Measurements from ENCODE around the gene C1QTNF8.

Gene C1QTNF8

DNA sequence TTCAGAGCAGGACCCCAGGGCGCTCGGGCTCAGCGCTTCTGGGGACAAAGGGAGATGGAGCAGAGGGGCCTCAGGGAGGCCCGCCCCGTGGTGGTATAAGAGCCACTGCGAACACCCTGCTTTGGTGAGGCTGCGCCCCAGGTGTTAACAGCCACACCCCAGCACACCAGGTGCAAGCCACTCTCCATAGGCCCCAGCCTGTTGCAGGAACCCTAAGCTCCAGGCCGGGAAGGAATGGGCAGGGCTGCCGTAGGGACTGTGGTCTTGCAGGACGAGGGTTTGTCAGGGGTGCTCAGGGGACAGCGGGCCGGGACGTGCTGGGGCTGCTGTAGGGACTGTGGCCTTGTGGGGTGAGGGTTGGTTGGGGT, 40.5 kb downstream of the C1QTNF8 start:
- DNase-seq, result no peak

DNA sequence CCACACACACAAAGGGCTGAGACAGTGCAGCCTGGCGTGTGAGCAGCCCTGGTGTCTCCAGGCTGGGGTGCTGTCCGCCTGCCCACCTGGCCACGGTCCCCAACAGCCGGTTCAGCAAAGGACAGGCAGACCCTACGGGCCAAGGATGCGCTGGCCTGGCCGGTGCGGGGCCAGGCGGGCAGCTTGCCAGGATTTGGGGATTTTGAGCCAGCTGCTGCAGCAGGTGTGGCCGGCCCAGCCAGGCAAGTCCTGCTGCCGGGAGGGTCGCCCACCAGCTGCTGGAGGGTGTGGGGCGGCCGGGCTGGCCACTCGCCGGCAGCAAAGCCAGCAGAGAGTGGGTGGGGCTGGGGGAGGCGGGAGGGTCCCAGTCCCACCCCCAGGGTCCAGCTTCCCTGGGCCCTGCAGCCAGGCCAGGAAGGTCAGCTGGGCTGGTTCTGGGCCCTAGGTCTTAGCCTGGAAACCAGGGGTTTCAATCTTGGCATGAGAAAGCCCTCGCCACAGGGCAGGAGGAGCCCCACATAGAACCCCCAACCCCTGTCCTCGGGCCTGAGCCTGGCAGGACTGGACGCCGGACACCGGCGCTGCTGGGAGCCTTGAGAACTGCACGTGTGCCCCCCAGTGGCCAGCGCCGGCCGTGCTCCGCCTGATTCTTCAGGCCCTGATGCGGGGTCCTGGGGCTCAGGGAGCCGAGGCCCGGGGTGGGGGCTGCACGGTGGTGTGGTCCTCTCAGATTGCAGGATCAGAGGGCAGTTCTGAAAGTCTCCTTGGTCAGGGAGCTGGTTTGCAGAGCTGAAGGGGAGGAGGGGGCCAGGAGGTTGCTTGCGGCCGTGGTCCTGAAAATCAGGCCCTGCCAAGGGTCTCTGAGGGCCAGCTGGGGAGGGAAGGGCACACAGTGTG, 41.1 kb downstream of the C1QTNF8 start:
- peak; percentile 24 for DNase-seq

DNA sequence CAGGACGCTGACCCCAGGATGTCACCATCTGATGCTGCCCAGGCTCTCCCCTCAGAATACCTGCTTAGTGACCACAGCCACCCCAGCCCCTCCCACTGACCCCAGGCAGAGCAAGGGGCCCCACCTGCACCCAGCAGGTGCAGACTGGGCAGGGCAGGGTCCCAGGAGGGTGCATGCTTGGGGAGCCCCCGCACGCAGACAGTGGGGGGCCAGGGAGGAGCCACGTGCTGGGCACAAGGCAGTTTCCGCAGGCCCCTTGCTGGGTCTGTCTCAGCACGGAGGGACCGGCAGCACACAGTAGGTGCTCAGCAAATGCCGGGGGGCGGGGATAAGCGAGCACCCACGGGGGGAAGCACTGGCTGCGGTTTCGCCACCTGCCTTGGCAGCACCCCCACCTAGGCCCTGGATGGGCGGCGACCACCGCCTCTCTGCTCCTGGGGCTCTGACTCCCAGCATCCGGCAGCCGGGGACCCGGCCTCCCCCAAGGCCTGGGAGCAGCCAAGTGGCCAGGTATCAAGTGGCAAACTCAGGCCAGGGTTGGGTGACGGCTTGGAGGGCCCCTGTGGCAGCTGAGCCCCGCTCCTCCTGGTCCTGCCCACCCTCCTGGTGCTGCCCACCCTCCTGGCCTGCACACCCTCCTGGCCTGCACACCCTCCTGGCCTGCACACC, 42.2 kb downstream of the C1QTNF8 start:
- DNase-seq, result no peak

DNA sequence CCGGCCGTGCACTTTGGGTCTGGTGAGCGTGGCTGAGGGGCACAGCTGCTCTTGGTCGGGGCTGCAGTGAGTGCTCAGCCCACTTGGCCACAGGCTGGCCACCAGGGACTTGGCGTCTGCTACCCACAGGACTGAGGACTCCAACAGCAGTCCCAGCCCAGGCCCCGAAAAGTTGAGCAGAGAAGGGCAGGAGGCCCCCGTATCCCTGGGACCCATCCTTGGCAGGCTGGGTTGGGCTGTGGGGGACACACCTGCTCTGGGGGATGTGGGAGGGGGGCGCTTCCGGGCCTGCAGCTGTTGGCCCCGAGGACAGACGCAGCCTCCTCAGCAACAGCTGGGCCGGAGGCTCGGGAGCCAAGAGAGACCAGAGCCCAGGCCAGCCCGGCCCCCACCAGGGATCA, 42.9 kb downstream of the C1QTNF8 start:
- no peak for DNase-seq

DNA sequence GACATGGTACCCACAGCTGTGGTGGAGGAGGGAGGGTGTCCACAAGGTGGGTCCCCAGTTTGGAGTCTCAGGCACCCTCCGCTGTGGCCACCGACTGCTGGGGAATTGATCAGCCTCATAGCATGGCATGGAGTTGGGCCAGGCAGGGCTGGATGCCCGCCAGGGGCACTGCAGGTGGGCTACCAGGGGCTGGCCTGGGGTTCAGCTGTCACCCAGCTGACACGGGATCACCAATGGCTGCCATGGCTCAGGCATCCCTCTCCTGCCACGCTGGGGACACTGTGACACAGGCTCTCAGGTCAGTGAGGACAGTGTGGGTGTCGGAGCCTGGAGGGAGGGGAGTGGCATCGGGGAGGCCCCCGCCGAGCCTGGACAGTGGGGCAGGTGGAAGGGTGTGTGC, 43.3 kb downstream of the C1QTNF8 start:
- DNase-seq, result no peak

DNA sequence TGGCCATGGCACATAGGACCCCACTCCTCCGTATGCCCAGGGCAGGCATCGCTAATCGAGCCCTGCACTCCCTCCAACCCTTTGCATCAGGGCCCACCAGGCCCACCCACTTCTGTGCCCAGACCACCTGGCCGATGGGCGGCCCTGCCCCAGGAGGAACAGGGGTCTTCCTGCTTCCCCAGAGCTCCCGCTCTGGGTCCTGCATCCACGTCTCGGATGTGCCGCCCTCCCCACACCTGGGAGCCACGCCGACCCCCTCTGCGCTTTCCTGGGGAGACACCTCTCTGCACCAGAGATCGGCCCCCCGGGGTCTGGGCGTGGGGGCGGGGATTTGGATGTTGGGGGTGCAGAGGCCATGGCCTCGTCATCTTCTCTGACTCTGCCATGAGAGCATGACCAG, 44.6 kb downstream of the C1QTNF8 start:
- no peak for DNase-seq

DNA sequence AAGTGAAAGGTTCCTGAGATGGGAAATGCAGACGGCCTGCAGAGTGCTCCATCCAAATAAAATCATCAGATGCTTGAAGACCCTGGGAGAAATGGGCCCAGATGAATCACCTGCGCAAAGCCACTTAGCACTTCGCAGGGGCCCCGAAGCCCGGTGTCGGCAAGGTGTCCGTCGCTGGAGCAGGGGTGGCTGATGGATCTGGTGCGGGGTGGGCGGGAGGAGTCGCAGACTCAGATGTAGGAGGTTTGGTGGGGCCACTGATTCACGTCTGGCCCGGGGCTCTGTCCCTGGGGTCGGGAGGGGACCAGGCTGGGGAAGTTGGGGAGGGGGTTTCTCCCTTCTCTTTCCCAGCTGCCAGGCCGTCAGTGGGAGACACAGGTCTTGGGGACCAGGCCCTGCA, 45.1 kb downstream of the C1QTNF8 start:
- DNase-seq, result no peak

DNA sequence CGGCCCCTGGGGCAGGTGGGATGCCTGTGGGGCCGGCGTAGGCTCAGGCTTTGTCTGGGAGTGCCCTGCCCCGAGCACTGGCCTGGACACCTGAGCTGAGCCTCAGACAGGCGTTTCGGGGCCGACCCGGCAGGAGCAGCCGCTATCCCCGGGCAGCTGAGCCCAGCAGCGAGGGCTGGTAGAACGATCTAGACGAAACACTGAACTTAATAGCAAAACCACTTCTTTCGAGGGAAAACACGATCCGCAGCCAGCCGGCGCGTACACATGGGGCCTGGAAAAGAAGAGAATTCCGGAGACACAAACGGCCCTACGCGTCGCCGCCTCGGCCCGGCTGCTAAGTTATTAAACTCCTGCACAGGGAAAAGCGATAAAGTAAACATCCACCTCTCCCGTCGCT, 45.5 kb downstream of the C1QTNF8 start:
- no peak for DNase-seq

DNA sequence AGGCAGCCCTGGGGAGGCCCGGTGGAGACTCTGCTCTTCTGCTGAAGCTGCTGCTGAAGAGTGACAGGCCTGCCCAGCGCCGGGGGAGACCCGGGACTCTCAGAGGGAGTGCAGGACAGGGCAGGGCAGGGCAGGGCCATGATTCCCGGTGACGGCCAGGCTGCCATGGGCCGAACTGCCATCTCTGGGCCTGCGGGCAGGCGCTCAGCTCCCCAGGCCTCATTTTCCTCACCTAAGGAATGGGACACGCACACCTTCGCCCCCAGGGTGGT, 46.1 kb downstream of the C1QTNF8 start:
- DNase-seq, result no peak

DNA sequence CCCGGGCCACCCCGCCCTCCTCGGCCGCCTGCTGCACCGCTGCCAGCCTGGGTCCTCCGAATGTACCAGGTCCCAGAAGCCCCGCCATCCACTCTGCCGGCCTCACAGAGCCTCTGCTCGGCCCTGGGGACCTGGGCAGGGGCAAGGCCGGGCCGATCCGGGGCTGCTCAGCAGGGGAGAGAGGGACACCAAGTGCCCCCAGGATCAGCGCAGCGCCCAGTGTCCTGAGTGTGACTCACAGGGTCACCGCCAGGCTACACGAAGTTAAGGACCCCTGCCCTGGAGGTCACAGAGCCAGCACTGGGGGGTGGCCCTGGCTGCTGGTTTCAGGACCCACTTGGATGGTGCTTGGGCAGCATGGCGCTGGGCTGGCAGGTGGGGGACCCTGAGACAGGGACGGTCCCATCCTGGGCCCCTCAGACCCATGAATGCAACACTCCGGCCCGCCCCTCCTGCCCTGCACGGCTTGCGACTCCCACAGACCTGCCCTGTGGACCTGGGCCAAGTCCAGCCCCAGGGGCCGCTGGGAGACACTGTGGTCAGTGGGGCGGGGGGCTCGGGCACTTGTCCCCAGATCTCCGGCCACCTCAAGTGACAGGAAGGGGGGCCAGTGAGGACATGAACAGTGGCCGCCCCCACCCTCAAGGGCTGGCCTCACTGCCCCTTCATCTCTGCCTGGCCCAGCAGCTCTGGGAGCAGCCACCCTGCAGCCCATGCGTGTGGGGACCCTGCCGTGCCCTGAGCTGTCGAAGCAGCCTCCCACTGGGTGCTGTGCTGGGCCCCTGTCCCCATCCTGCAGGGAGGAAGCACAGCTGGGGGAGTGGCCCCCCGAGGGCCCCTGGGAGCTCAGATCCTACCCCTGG, 46.7 kb downstream of the C1QTNF8 start:
- no peak for DNase-seq

DNA sequence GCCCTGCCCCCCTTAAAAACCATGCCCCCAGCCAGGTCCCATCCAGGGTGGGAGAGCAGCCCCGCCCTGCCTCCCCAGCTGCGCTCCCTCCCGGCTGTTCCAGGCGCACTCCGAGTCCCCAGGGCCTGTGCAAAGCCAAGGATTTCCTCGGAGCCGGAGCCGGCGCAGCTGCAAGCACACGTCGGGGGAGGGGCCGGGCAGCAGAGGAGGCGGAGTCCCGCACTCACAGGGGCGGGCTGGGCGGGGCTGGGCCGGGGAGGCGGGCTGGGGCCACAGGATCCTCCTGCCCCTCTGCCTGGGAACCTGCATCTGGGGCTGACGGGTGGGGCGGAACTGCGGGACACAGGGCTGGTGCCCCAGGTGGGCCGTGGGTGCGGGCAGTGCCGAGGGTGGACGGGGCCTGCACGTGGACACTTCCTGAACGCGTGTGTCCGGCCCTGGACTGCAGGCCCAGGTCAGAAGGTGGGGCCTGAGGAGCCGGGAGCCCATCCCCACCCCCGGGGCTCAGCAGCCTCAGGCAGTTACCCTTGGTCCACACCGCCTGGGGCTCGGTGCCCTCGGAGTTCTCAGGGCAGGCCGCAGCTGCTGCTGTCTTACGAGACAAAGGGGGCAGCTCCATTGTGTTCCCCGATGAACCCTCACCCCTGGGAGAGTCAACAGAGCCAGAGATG, 47.5 kb downstream of the C1QTNF8 start:
- DNase-seq, result peak; percentile 22

DNA sequence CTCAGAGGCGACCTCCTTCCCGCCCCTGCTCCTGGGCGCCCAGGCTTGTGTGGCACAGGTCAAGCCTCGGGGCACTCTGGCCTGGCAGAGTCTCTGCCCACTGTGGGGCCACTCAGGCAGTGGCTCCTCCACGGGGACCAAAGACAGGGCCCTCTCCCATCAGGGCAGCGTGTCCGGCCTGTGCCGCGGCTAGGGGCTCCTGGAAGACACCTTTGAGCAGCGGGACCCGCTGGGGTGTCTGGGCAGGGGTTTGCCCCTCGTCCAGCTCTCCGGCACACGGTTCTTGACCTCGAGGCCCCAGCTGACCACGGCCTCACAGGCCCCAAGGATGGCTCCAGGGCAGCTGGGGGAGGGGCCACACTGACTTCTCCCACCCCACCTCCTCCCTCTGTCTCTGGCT, 48.2 kb downstream of the C1QTNF8 start:
- DNase-seq, result no peak

DNA sequence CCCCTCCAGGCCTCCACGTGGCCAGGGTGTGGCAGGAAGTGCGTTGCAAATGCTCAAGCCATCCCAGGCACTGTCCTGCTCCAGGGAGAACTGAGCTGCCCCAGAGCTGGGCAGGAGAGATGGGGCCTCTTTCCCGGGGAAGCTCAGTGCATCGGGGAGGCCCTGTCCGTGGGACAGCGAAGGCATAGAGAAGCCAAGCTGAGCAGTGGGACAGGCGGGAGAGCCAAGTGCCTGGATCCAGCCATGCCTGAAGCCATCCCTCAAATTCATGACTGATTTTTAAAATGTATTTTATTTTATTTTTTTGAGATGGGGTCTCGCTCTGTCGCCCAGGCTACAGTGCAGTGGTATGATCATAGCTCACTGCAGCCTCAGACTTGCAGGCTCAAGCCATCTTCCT, 48.9 kb downstream of the C1QTNF8 start:
- DNase-seq, result no peak

DNA sequence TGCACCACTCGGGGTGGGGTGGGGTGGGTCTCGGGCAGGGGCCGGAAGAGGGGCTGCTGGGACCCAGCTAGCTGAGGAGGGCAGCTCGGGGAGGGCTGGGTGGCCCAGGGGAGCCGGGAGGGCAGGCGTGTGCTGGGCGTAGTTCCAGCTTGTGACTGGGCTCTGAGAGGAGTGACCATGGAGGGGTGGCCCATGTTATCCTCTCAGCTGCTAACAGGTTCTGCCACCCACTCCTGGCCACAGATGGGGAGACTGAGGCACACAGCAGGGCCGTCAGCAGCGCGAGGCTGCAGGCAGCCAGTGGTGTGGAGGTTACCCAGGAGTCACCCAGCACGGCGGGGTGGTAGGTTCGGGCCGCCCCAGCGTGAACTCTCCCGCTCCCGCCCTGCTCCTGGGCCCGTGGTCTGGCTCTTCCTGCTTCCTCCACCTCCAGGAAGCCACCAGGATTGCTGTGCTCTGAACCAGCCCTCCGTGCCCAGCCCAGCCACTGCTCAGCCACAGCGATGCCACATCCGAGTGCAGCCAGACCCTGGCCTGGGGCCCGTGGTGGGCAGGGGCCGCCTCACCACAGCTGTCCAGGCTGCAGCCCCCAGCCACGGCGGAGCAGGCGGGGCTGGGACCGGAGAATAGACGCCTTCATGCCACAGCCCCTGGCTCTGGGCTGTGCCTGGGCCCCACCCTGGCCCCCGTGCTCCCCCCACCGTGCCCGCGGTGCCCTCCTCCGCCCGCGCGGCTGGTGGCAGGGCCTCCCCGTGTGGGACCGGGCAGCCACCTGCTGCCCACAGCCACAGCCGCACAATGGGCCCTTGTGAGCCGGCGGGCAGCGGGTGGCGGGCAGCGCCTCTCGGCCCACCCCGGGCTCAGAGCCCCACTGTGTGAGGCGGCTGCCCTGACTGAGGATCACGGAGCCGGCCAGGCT, 49.8 kb downstream of the C1QTNF8 start:
- DNase-seq, result no peak

DNA sequence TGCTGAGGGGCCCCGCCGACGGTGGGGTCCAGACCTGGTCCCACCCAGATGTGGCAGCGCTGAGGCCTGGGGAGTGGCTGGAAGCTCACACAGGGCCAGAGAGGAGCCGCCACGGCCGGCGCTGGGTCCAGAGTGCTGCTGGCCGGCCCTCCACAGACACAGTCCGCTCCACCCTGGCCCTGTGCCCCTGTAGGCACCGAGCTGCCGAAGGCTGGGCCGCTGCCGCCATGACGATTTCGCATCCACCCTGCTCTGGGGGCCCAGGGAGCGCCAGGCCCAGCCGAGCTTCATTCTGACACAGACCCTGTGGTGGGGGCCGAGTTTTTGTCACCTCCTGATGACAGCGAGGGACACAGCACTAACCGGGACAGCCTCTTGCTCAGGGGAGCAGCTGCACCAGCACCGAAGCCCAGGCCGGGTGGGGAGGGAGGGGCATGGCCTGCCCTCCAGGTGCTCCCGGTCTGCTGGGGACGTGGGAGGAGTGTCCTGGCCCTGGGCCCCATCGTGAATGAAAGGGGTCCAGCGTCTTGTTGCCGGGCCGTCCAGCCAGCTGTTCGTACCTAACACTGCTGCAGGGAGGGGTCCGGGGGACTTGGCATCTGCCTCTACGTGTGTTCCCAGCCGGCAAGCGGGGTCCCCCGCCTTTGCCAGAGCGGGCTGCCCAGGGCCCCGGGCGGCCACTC, 50.6 kb downstream of the C1QTNF8 start:
- no peak for DNase-seq

DNA sequence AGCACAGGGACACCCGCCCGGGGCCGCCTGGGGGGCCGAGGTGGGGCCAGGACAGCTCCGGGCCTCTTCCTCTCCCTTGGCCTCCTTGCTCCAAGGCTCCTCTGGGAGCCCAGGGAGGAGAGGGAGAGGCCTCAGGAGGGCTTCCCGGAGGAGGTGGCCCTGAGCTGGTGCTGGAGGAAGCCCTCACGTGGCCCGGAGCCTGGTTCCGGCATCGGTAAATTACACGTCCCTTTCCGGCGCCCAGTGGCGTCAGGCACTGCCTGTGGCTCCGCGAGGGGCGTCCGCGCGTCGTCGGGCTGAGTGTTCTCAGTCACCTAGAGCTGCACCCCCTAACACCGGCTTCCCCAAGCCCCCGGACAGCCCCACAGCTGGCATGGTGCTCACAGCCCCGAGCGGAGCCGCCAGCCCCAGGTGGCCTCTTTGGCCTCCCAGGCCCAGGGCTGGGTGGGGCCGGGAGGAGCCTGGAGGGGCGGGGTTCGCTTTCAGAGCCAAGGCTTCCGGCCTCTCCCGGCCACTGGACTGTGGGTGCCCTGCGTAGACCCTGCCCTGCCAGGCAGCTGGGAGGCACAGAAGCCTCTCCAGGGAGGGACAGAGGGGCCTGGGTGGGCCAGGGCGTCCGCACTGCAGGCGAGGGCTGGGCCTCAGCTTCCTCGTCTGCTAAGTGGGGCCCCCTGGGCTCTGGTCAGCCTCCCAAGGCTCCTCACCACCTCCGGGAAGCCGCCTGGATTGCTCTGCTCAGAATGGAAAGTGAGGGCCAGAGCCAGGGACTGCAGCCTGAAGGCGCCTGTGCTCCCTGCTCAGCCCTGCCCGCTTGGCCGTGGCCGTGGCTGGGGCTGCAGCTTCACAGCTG, 51.4 kb downstream of the C1QTNF8 start:
- no peak for DNase-seq

DNA sequence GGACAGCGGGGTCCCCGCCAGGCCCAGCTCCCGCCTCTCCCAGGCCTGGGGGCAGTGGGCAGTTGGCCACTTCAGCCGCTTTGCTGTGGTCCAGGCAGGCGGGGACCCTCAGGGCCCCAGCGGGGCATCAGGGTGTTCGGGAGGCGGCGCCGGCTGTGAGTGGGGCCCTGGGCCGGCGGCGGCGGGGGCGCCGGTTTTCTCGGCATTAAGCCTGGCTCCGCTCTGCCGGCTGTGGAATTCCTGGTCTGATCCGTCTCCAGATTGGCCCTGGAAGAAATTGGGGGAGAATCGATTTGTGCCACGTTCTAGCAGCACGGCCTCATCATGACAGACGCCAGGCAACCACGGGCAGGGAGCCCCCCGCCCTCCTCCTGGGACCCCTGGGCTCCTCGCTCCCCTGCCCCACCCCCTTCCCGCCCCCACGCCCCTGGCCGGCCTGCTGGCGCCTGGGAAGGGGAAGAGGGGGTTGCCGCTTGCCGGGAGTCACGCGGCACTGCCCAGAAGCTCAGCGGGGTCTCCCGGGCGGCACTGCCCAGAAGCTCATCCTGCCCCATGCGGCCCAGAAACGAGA, 52.1 kb downstream of the C1QTNF8 start:
- no peak for DNase-seq

DNA sequence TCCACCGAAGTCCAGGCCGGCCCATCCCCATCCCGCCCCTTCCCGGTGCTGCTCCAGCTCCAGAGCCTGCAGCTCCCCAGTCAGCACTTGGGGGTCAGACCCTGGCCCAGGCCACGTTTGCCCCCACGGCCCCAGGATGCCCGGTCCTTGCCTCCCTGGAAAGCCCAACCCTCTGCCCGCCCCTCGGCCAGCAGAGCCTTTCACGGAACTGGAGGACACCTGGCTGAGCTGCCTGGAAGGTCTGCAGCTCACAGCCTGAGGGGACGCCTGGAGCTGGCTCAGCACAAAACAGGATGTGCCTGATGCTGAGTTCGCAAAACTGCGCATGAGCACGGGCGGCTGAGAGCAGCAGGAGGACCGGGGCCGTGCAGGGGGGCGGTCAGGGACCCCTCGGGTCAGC, 53.2 kb downstream of the C1QTNF8 start:
- no peak for DNase-seq

DNA sequence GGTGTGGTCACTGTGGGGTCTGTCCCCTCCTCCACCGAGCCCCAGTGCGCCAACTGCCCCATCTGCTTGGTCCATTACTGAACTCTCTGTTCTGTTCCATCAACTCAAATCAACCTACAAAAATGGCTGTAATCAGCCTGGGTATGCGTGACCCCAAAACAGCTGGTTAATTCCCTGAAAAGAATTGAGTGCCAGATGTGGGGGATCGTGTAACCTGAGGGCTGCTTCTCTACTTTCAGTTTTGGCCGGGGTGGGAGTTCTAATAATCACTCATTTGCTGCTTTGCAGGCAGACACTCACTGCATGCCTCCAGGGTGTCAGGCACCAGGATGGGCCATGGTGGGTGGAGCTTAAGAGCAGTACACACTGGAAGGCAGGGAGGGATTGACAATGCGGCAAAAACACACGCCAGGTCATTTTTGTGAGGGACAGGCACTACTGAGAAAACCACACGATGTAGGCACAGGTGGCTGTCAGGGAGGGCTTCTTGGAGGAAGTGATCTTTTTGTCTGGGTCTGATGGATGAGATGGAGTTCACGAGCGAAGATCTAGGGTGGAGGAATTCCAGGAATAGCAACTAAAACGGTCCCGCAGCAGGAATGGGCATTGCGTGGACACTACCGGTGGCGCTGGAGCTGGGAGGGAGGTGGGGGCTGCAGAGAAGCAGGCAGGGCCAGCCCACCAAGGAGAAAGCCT, 53.8 kb downstream of the C1QTNF8 start:
- DNase-seq, result no peak

DNA sequence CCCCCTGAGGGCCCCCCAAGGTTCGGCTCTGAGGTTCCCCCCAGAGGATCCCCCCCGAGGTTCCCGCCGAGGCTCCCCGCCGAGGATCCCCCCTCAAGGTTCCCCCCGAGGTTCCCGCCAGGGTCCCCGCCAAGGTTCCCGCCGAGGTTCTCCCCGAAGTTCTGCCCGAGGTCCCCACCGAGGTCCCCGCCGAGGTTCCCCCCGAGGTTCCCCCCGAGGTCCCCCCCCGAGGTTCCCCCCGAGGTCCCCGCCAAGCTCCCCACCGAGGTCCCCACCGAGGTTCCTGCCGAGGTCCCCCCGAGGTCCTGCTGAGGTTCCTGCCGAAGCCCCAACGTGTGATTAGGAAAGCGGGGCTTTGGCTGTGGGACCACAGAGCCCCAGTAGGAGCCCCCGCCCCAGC, 55.7 kb downstream of the C1QTNF8 start:
- no peak for DNase-seq
